GM10266 (cell line): Measurements from ENCODE around the gene RABGAP1L.
"Not testable (repeated sequence)": the region's sequence is repeated elsewhere in the genome, so short reads cannot be mapped to it uniquely, and the experiment has no call there.

Source experiments
- DNase-seq: peaks from one replicate; pipeline ENCODE4 v3.0.0; 2012; ENCODE audit errors: extremely low spot score
- CTCF ChIP-seq: IDR thresholded peaks from 2 replicates; pipeline ENCODE4 v1.5.1; 2012; ENCODE audit warnings: mild to moderate bottlenecking, low read depth; ENCODE audit not compliant: control insufficient read depth, insufficient read depth; ENCODE audit errors: missing control alignments

RABGAP1L gene

GRCh38 chr1:175042650-175043049 is 883.3 kb downstream of the RABGAP1L start:
- no peak for TF ChIP-seq CTCF
- DNase-seq: no peak

- no peak for TF ChIP-seq CTCF
- no peak for DNase-seq
These were observed 884.5 kb downstream of the RABGAP1L start for GRCh38 chr1:175043824-175044223.

GRCh38 chr1:175044591-175044990 is 885.3 kb downstream of the RABGAP1L start:
- not testable (repeated sequence) for DNase-seq
